B cell (primary cell): Measurements from ENCODE around the gene PARVB. TPM values are rescaled to one million over a fixed set of nuclear protein-coding genes. Genes with fewer than 3 reads are reported as not detected.

ENCODE experiments used
- ATAC-seq: fragments of 200-7000 bp; cut with Tn5 transposase; one replicate; pipeline ENCODE4 v1.10.0; 2021; ENCODE audit warnings: low read depth, mild to moderate bottlenecking, moderate number of reproducible peaks, moderate library complexity
- CTCF ChIA-PET: fragments of 350-600 bp; sonication (Branson Sonifier 250); formaldehyde crosslinking; loops from one replicate; lab custom pipeline; 2021; ENCODE audit warnings: antibody characterized with exemption, inconsistent platforms; lab: Charles Lee
- POLR2A ChIA-PET: fragments of 350-600 bp; sonication (Branson Sonifier 250); formaldehyde crosslinking; loops from one replicate; lab custom pipeline; 2021; ENCODE audit warnings: antibody characterized with exemption; lab: Charles Lee
- DNase-seq: peaks from one replicate; pipeline ENCODE4 v3.0.0; 2013
- H2AFZ ChIP-seq: 2 replicates; pipeline ENCODE4 v1.6.1; 2012; ENCODE audit warnings: mild to moderate bottlenecking, low read depth, low read length; ENCODE audit not compliant: insufficient read depth, poor library complexity, severe bottlenecking
- H3K27ac ChIP-seq, 2 donors: 1 replicate in 1 of 2; 2 replicates in 1 of 2; pipeline ENCODE4 v1.5.1; 2012 to 2013; ENCODE audit warnings: low read length in 2 of 2, mild to moderate bottlenecking in 2 of 2, moderate library complexity in 1 of 2
- H3K27me3 ChIP-seq, 4 experiments: fragments of 200-600 bp in 1 of 4; sonication (generic) in 1 of 4; replicated peaks in 1 of 4; 1 replicate in 2 of 4; 2 replicates in 2 of 4; pipeline versions ENCODE4 v1.6.1 to v1.7.0; 2013 to 2016; ENCODE audit warnings: low read length in 3 of 4, mild to moderate bottlenecking in 2 of 4, mixed read lengths in 1 of 4, moderate library complexity in 1 of 4; ENCODE audit not compliant: insufficient read depth in 4 of 4, control insufficient read depth in 3 of 4; ENCODE audit errors: control extremely low read depth in 1 of 4
- H3K36me3 ChIP-seq, 2 experiments: replicated peaks in 1 of 2; 1 replicate in 1 of 2; 2 replicates in 1 of 2; pipeline versions ENCODE4 v1.6.1 to v1.7.1; 2013; ENCODE audit warnings: low read length in 1 of 2; ENCODE audit not compliant: insufficient read depth in 2 of 2, control insufficient read depth in 1 of 2; ENCODE audit errors: control extremely low read depth in 1 of 2, extremely low read depth in 1 of 2
- H3K4me1 ChIP-seq, 2 donors: fragments of 200-600 bp in 1 of 2; sonication (generic) in 1 of 2; 1 replicate in 1 of 2; 2 replicates in 1 of 2; pipeline versions ENCODE4 v1.5.1 to v1.6.1; 2013 to 2017; ENCODE audit warnings: low read length in 2 of 2; ENCODE audit not compliant: control insufficient read depth in 2 of 2, insufficient read depth in 2 of 2
- H3K4me2 ChIP-seq: replicated peaks from 2 replicates; pipeline ENCODE3; 2012; ENCODE audit warnings: mild to moderate bottlenecking, low read depth, low read length; ENCODE audit not compliant: poor library complexity, severe bottlenecking
- H3K4me3 ChIP-seq, 5 experiments: fragments of 200-600 bp in 1 of 5; sonication (generic) in 1 of 5; 1 replicate in 3 of 5; 2 replicates in 2 of 5; pipeline versions ENCODE4 v1.5.1 to v1.7.0; 2011 to 2016; ENCODE audit warnings: low read length in 4 of 5, mild to moderate bottlenecking in 4 of 5, low read depth in 2 of 5, control low read depth in 1 of 5, moderate library complexity in 1 of 5; ENCODE audit not compliant: insufficient read depth in 1 of 5; ENCODE audit errors: control extremely low read depth in 1 of 5, extremely low read depth in 1 of 5
- H3K79me2 ChIP-seq: fragments of 200-600 bp; sonication (generic); one replicate; pipeline ENCODE4 v1.6.0; 2016; ENCODE audit warnings: low read length; ENCODE audit not compliant: control insufficient read depth, insufficient read depth
- H3K9ac ChIP-seq: fragments of 200-600 bp; sonication (generic); 2 replicates; pipeline ENCODE4 v1.6.1; 2017; ENCODE audit warnings: mild to moderate bottlenecking, low read length, moderate library complexity
- H3K9me3 ChIP-seq, 3 donors: one replicate each; pipeline versions ENCODE4 v1.6.1 to v1.7.1; 2013; ENCODE audit warnings: low read length in 2 of 3; ENCODE audit not compliant: control insufficient read depth in 2 of 3, insufficient read depth in 1 of 3; ENCODE audit errors: control extremely low read depth in 1 of 3
- H4K20me1 ChIP-seq: 2 replicates; pipeline ENCODE4 v1.6.0; 2012; ENCODE audit warnings: mild to moderate bottlenecking, low read length; ENCODE audit not compliant: insufficient read depth, control insufficient read depth, poor library complexity, severe bottlenecking
- H3K27ac Mint-ChIP-seq: one replicate; pipeline ENCODE4 v1.8.0; 2021; ENCODE audit warnings: mixed read lengths
- H3K27me3 Mint-ChIP-seq: one replicate; pipeline ENCODE4 v1.8.0; 2021; ENCODE audit warnings: mixed read lengths
- H3K4me1 Mint-ChIP-seq: one replicate; pipeline ENCODE4 v1.8.0; 2021; ENCODE audit warnings: mixed read lengths
- H3K4me3 Mint-ChIP-seq: one replicate; pipeline ENCODE4 v1.8.0; 2021; ENCODE audit warnings: mixed read lengths
- H3K9me3 Mint-ChIP-seq: one replicate; pipeline ENCODE4 v1.8.0; 2022; ENCODE audit warnings: mixed read lengths; ENCODE audit not compliant: insufficient read depth
- EZH2 ChIP-seq: IDR thresholded peaks from 2 replicates; pipeline ENCODE4 v1.6.1; 2012; ENCODE audit warnings: borderline replicate concordance, low read depth, mild to moderate bottlenecking, moderate library complexity, low read length; ENCODE audit not compliant: insufficient read depth, poor library complexity, severe bottlenecking
- WGBS: methylation state at CpG from one replicate; pipeline ENCODE4 v1.1.5; 2013; ENCODE audit warnings: missing lambda C conversion rate; ENCODE audit not compliant: insufficient coverage; 5-methylcytosine and 5-hydroxymethylcytosine counted together
- intact Hi-C: fragments of 100-400 bp; cut with micrococcal nuclease; formaldehyde crosslinking; loops from one replicate; pipeline ENCODE4 v1.10.0; 2022
- polyA plus RNA-seq: library from polyadenylated mRNA; depleted of rRNA; stranded (reverse); fragments of >200 nt; gene quantifications from 2 replicates; pipeline ENCODE4 v1.2.3, GENCODE V29; 2012
- total RNA-seq, 2 donors: library from RNA; stranded (reverse); fragments of 120-200 nt in 1 of 2; gene quantifications; 1 replicate in 1 of 2; 2 replicates in 1 of 2; pipeline versions ENCODE4 v1.2.3 to v1.2.4, GENCODE V29; 2013 to 2022
- TF ChIP-seq, protein P1 (sequence below): fragments of 200-600 bp; IDR thresholded peaks from one replicate; pipeline ENCODE4 v1.8.0; 2022; ENCODE audit warnings: antibody characterized with exemption, mild to moderate bottlenecking

PARVB gene
- total and polyA plus RNA-seq, 2 donors (not counting 1 experiment from before 2014, with no cell fraction given) = 48.0 to 49.4 TPM

DNA sequence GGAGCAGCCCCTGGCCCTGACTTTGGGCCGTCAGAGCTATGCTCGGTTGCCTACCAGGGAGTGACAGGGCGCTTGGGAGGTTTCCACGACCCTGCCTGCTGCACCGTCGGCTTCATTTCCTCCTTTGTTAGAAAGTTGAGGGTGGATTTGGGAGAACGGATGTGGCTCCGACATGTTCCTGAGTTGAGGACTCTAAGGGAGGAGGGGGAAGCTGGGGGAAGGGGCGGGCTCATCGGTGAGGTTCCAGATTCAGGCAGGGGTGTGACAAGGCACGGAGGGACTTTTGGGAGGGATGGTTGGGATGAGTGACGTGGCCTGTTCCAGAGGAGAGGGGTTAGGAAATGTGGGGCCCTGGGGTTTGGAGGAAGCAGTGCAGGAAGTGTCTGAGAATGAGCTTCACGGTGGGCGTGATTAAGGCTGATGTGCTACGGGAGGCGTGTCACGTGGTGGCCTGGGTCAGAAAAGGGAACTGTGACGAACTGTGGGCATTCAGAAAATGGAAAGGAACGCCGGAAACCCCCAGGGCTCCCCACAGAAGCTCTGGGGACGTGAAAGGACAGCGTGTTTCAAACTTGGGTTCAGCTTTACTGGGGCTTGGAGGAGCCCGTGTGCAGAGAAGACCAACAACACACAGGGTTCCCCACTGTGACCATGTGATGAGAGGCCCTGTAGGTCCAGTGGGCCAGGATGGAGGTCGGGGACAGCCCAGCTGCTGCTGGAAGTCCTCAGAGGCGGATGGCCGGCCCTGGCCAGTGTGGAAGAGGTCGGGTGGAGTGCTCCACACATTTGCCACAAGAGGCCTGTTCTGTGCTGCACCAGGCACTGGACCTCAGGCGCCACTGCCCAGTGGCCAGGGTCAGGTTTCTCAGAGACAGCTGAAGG, 2.8 kb downstream of the PARVB start:
- WGBS = 8% methylated on average over 23 of the region's 28 CpGs
- intact Hi-C loops = loop anchor here (1.0 to 2.0 kb wide), 5 partner anchors 16 to 58 kb away; no protein-coding TSS in a partner anchor
- Mint-ChIP-seq H3K27me3 (no peaks in the 10 kb centered on the region), H3K4me1 (peaks cover 77% of the 10 kb centered on the region), H3K27ac (peak overlapping the region; percentile 97), H3K9me3 (no peaks in the 10 kb centered on the region), H3K4me3 (peak overlapping the region; percentile 92)
- peak overlapping the region; percentile 99 to 100 for H3K27ac ChIP-seq
- no peaks in the 10 kb centered on the region for H3K9me3 ChIP-seq
- ATAC-seq = peak; percentile 56
- H4K20me1 ChIP-seq = peaks cover 11% of the 10 kb centered on the region
- ChIA-PET POLR2A (interaction anchor here (0.5 to 2.0 kb wide), 9 partner anchors 7 to 155 kb away, joined by 3 to 11 read pairs (median 3); partner anchors contain the start of genes PARVG and SAMM50), CTCF (interaction anchor here (1.0 to 1.9 kb wide), 7 partner anchors 12 to 59 kb away, joined by 3 to 29 read pairs (median 7); no protein-coding TSS in a partner anchor)
- peak overlapping the region; percentile 99 for H3K4me2 ChIP-seq
- peak overlapping the region; percentile 76 for H3K9ac ChIP-seq
- H3K27me3 ChIP-seq = no peaks in the 10 kb centered on the region
- peaks cover 64 to 72% of the 10 kb centered on the region in 2 donors for H3K4me1 ChIP-seq
- H3K36me3 ChIP-seq = no peaks in the 10 kb centered on the region
- peak overlapping the region in 4 of 5 experiments; percentile 56 to 75 (median 68) for H3K4me3 ChIP-seq
- TF ChIP-seq EZH2 = no peak
- TF ChIP-seq, protein P1, sequence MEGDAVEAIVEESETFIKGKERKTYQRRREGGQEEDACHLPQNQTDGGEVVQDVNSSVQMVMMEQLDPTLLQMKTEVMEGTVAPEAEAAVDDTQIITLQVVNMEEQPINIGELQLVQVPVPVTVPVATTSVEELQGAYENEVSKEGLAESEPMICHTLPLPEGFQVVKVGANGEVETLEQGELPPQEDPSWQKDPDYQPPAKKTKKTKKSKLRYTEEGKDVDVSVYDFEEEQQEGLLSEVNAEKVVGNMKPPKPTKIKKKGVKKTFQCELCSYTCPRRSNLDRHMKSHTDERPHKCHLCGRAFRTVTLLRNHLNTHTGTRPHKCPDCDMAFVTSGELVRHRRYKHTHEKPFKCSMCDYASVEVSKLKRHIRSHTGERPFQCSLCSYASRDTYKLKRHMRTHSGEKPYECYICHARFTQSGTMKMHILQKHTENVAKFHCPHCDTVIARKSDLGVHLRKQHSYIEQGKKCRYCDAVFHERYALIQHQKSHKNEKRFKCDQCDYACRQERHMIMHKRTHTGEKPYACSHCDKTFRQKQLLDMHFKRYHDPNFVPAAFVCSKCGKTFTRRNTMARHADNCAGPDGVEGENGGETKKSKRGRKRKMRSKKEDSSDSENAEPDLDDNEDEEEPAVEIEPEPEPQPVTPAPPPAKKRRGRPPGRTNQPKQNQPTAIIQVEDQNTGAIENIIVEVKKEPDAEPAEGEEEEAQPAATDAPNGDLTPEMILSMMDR = no peak
- peak; percentile 96 for DNase-seq
- H2AFZ ChIP-seq = peak overlapping the region; percentile 27
- H3K79me2 ChIP-seq = peaks cover 58% of the 10 kb centered on the region
